Astrocyte (in vitro differentiated cells and primary cell): ENCODE measurements around the gene MRGPRE. TPM values are rescaled to one million over a fixed set of nuclear protein-coding genes. Genes with fewer than 3 reads are reported as not detected.

Experiments
- DNase-seq: peaks from one replicate; pipeline ENCODE4 v3.0.0-alpha.2; 2010; ENCODE audit warnings: low read depth
- FAIRE-seq: peaks from 2 replicates; lab custom pipeline; 2011; peaks lifted over from hg19 to GRCh38; lab: Jason Lieb, UNC
- H2AFZ ChIP-seq: 2 replicates; pipeline ENCODE4 v1.6.0; 2012; ENCODE audit warnings: low read depth, low read length, inconsistent platforms
- H3K27ac ChIP-seq: 2 replicates; pipeline ENCODE4 v1.5.1; 2011; ENCODE audit warnings: low read depth, low read length, inconsistent platforms
- H3K27me3 ChIP-seq: 2 replicates; pipeline ENCODE4 v1.6.0; 2011; ENCODE audit warnings: low read length, inconsistent platforms; ENCODE audit not compliant: insufficient read depth
- H3K36me3 ChIP-seq: 2 replicates; pipeline ENCODE4 v1.5.1; 2011; ENCODE audit warnings: low read length, inconsistent platforms; ENCODE audit not compliant: insufficient read depth
- H3K4me1 ChIP-seq: 2 replicates; pipeline ENCODE4 v1.5.1; 2011; ENCODE audit warnings: low read length, inconsistent platforms; ENCODE audit not compliant: insufficient read depth
- H3K4me2 ChIP-seq: 2 replicates; pipeline ENCODE4 v1.6.0; 2012; ENCODE audit warnings: low read length, inconsistent platforms
- H3K4me3 ChIP-seq: 2 replicates; pipeline ENCODE4 v1.5.1; 2011; ENCODE audit warnings: low read depth, mild to moderate bottlenecking, low read length, inconsistent platforms; ENCODE audit not compliant: insufficient read depth
- H3K79me2 ChIP-seq: 2 replicates; pipeline ENCODE4 v1.6.0; 2012; ENCODE audit warnings: mild to moderate bottlenecking, low read length, inconsistent platforms; ENCODE audit not compliant: insufficient read depth
- H3K9ac ChIP-seq: 2 replicates; pipeline ENCODE4 v1.6.0; 2012; ENCODE audit warnings: mild to moderate bottlenecking, low read length, inconsistent platforms
- H3K9me3 ChIP-seq: 2 replicates; pipeline ENCODE4 v1.5.1; 2012; ENCODE audit warnings: low read depth, mild to moderate bottlenecking, low read length, inconsistent platforms; ENCODE audit not compliant: insufficient read depth
- H4K20me1 ChIP-seq: 2 replicates; pipeline ENCODE4 v1.6.0; 2012; ENCODE audit warnings: low read length, inconsistent platforms; ENCODE audit not compliant: insufficient read depth
- H3K27ac Mint-ChIP-seq: one replicate; pipeline ENCODE4 v1.8.0; 2021; ENCODE audit warnings: mild to moderate bottlenecking, mixed read lengths; ENCODE audit not compliant: unreplicated experiment
- H3K27me3 Mint-ChIP-seq: one replicate; pipeline ENCODE4 v1.8.0; 2021; ENCODE audit warnings: low read depth, mixed read lengths; ENCODE audit not compliant: unreplicated experiment
- H3K36me3 Mint-ChIP-seq: one replicate; pipeline ENCODE4 v1.8.0; 2021; ENCODE audit warnings: low read depth, mixed read lengths; ENCODE audit not compliant: unreplicated experiment
- H3K4me1 Mint-ChIP-seq: one replicate; pipeline ENCODE4 v1.8.0; 2021; ENCODE audit warnings: low read depth, mixed read lengths; ENCODE audit not compliant: unreplicated experiment
- H3K4me3 Mint-ChIP-seq: one replicate; pipeline ENCODE4 v1.8.0; 2021; ENCODE audit warnings: mild to moderate bottlenecking, moderate library complexity, mixed read lengths; ENCODE audit not compliant: unreplicated experiment
- H3K9me3 Mint-ChIP-seq: one replicate; pipeline ENCODE4 v1.8.0; 2021; ENCODE audit warnings: mild to moderate bottlenecking, mixed read lengths; ENCODE audit not compliant: unreplicated experiment
- CTCF ChIP-seq: IDR thresholded peaks from 2 replicates; pipeline ENCODE4 v1.5.1; 2011; ENCODE audit warnings: low read depth, mild to moderate bottlenecking, inconsistent platforms, low read length, moderate library complexity; ENCODE audit not compliant: insufficient read depth
- EZH2 ChIP-seq: IDR thresholded peaks from 2 replicates; pipeline ENCODE4 v1.6.1; 2012; ENCODE audit warnings: mild to moderate bottlenecking, low read length, inconsistent platforms; ENCODE audit not compliant: insufficient read depth
- total RNA-seq: library from RNA; stranded (reverse); gene quantifications from 2 replicates; pipeline ENCODE4 v1.2.1, GENCODE V29; 2021

Gene MRGPRE
- total RNA-seq, 1 donor from 2014 or later, result not detected

- Histone ChIP-seq H3K27me3 (no peaks in the 10 kb centered on the region), H2AFZ (no peak overlapping the region), H3K9me3 (peaks cover 2% of the 10 kb centered on the region), H3K4me1 (no peaks in the 10 kb centered on the region), H3K9ac (no peak overlapping the region), H3K36me3 (no peaks in the 10 kb centered on the region), H4K20me1 (no peaks in the 10 kb centered on the region), H3K4me2 (no peak overlapping the region), H3K4me3 (no peak overlapping the region), H3K27ac (no peak overlapping the region), H3K79me2 (no peaks in the 10 kb centered on the region)
- Mint-ChIP-seq H3K9me3 (no peaks in the 10 kb centered on the region), H3K4me3 (no peak overlapping the region), H3K4me1 (peaks cover 11% of the 10 kb centered on the region), H3K27me3 (peaks cover 27% of the 10 kb centered on the region), H3K36me3 (no peaks in the 10 kb centered on the region), H3K27ac (no peak overlapping the region)
- TF ChIP-seq CTCF, result no peak
- no peak for TF ChIP-seq EZH2
- DNase-seq (no peak), FAIRE-seq (no peak)
These were observed 3.8 kb downstream of the MRGPRE start for GRCh38 chr11:3228445-3228829.

- no peak for FAIRE-seq
These were observed 4.4 kb downstream of the MRGPRE start for GRCh38 chr11:3227568-3228444.

More at GRCh38 chr11:3227568-3228444, 4.4 kb downstream of the MRGPRE start:
- no peak overlapping the region for H3K27ac ChIP-seq
- H3K36me3 Mint-ChIP-seq, result no peaks in the 10 kb centered on the region
- no peaks in the 10 kb centered on the region for H3K27me3 ChIP-seq
- H3K27ac Mint-ChIP-seq, result no peak overlapping the region
- H3K4me3 Mint-ChIP-seq, result no peak overlapping the region
- no peaks in the 10 kb centered on the region for H3K4me1 ChIP-seq
- no peak overlapping the region for H3K4me2 ChIP-seq
- H3K27me3 Mint-ChIP-seq, result peaks cover 26% of the 10 kb centered on the region
- H3K4me3 ChIP-seq, result no peak overlapping the region
- H3K79me2 ChIP-seq, result no peaks in the 10 kb centered on the region
- H2AFZ ChIP-seq, result no peak overlapping the region
- TF ChIP-seq EZH2 (no peak), CTCF (no peak)
- H3K9me3 Mint-ChIP-seq, result no peaks in the 10 kb centered on the region
- no peaks in the 10 kb centered on the region for H3K36me3 ChIP-seq
- H3K9me3 ChIP-seq, result no peaks in the 10 kb centered on the region
- no peak for DNase-seq
- H3K4me1 Mint-ChIP-seq, result peaks cover 11% of the 10 kb centered on the region
- H3K9ac ChIP-seq, result no peak overlapping the region
- H4K20me1 ChIP-seq, result no peaks in the 10 kb centered on the region
